GM19043 (cell line): ENCODE measurements around the gene PPP2R2B.

ENCODE experiments used
- ATAC-seq: cut with Tn5 transposase; IDR thresholded peaks from one replicate; pipeline ENCODE4 v1.9.1; 2021; ENCODE audit warnings: low read depth; ENCODE audit not compliant: unreplicated experiment

PPP2R2B gene

DNA sequence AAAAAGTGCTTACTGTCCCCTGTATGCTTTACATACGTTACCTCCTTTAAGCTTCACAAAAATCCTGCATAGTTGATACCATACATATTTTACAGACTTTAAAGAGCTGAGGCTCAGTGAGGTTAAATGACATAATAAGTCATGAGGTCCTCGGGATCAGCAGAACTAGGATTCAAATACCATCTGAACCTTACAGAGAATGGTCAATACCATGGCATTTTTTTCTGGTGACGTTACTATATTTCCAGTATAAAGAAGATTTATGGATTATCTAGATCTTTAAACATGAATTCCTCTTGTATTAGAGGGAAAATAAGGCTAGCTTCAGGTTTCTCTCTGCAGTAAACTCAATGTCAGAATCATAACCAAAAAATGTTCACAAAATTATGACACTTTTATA lies 208.9 kb downstream of the PPP2R2B start:
- ATAC-seq: no peak

DNA sequence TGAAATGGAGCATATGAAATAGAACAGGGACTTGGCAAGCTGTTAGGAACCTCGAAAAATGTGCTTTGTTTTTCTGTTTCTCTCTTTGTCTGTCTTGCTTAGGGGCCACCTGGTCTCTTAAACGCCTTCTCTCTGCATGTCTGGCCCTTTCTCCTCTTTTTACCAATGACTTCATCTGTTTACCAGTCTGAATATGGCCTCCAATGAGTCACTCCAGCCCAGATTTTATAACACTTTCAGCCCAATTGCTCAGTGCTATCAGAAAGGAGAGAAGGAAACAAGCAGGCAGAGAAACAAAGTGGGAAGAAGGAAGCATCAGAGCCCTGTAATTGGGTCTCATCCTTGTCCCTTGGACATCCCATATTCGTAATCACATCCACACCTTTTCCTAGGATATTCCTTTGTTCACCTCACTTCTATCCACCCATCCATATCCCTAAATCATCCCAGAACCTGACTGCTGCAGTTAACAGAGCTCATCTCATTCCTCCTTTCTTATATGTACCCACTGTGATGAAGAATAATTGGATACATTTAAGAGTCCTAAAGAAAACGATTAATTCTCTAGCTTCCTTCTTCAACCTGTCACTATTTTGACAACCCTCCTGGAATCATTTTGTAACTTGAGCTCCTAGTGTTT lies 210.8 kb downstream of the PPP2R2B start:
- ATAC-seq: no peak

DNA sequence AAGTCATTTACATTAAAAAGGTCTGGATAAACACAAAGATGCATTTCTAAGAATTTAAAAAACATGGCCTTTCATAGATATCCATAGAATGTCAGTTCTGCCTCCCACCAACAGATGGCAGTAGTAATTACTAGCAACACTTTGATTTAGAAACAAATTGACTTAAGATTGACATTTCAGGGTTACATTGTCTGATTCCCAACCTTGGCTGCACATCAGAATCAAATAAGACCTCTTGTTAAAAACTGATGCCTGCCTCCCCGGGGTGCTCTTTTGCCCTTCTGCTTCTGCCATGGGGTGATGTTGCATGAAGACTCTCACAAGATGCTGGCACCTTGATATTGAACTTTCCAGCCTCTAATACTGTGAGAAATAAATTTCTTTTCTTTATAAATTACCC lies 216.3 kb downstream of the PPP2R2B start:
- no peak for ATAC-seq

DNA sequence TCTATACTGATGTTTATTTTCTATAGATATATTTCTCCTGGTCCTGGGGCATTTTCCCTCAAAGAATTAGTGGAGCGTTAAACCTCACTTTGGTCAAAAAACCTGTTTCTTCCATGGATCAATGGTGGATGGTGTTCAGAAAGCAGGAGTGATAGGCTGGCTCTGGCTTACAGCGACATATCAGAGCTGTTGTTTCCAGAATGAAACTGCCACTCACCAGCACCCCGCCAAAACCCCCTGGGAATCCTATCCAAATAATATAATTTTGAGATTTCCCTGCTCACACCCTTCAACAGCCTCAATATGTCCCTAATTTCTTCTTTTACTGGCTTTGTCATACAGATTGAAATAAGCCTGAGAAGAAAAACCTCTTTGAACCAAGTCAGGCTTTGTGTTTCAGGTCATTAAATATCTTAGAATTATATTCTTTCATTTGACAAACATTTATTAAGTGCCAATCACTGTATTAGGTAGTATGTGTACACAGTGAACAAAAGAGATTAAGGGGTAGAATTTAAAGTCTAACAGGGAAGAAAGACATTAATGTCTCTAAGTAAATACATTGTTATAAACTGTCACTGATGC lies 218.1 kb downstream of the PPP2R2B start:
- no peak for ATAC-seq

DNA sequence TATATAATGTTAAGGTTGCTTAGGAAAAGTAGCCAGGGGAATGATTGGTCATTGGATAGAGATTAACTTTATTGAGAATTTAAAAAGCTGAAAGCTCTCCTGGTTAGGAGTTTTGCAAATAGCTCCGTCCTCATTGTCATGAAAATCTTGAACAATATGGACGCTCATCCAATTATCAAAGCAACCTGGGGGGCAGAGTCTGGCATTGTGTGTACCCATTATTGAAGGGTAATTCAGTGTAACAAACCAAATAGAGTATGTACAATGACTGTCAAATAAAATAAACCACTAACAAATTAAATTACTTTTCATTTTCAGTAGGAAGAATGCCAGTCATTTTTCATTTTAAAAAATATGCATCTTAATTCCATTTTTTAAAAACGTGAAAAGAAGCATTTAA lies 218.6 kb downstream of the PPP2R2B start:
- ATAC-seq: no peak

DNA sequence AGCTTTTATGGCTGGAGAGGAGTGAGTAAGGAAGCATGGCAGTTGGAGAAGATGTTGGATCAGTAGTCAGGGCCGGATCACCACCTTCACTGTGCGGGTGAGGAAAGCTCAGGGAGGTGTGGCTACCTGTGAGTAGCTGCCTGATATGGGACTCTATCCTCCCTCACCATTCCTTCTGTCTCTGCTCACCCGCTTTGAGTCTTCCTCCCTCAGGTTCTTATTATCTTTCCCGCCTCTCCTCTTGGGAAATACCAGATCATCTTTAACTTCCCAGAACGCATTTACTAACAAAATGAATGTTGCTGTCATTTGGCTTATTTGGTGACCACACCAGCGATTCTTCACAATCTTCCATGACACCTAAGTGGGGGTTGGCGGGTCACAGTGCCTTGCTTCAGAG lies 221.9 kb downstream of the PPP2R2B start:
- ATAC-seq: no peak

DNA sequence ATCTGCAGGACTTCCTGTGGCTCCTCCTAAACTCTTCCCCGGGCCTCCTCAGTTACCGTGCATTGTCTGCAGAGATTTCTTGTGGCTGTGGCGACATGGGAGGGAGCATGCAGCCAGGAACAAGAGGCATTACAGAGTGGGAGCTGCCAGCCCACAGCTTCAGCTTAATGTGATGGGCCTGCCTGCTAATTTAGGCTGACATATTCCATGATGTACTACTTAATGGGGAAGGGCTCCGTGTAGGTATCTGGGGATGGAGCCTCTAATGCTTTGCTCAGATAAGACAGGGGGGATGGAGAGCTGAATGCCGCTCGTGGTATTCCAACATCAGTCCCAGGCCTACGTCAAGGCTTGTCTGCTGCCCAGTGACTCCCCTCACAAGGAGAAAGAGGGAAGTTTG lies 225.0 kb downstream of the PPP2R2B start:
- no peak for ATAC-seq

DNA sequence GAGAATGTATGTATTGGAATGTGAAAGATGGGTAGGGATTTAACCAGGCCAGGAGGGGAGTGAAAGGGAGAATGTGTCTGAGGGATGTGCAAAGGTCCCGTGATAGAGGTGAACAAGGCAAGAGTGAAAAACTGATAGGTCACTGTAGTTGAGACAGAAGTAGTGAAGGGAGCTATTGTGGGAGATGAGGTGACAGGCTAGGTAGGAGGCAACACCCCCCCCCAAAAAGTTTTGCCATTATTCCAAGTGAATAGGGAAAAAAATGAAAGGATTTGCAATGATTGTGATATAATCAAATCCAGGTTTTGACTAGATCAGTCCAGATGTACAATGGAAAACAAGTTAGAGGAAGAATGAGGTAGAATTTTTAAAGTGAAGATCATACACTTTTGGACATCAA lies 226.0 kb downstream of the PPP2R2B start:
- no peak for ATAC-seq

DNA sequence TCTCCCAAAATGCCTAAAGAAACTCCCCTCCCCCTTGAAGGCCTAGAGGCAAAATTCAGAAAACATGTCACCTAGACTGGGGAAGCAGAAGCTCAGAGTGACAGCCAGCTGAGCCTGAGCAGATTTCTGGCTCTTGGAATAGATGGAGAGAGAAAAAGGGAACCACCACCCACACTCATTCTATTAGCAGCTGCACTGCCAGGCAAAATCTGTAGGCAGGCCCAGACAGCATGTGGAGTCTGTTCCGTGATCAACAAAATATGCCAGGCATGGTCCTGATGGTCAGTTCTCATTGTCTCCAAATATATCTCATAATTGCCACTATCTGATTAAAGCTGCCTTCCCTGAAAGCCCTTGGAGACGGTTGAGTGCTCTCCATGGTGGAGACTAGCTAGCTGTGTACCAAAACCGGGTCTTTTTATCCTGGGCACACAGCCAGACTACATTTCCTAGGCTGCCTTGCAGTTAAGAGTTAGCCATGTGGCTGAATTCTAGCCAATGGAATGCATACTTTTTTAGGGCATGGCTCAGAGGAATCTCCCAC lies 230.8 kb downstream of the PPP2R2B start:
- ATAC-seq: no peak

DNA sequence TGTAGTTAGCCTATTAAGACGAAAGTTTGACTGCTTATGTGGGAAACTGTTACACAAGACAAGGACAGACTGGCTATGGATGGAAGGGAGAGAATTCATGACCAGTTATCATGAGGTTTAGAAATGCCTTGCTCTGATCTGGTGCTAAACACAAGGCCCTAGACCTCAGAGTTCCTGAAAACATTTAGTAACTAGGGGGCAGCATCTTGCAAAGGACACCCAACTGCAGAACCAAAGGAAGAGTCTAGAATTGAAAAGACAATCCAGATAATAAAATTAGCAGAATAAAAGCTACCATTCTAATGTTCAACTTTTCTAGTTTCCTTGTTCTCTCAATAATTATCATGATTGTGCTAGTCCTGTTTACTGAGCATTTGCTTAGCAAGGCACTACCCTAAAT lies 232.1 kb downstream of the PPP2R2B start:
- ATAC-seq: no peak

DNA sequence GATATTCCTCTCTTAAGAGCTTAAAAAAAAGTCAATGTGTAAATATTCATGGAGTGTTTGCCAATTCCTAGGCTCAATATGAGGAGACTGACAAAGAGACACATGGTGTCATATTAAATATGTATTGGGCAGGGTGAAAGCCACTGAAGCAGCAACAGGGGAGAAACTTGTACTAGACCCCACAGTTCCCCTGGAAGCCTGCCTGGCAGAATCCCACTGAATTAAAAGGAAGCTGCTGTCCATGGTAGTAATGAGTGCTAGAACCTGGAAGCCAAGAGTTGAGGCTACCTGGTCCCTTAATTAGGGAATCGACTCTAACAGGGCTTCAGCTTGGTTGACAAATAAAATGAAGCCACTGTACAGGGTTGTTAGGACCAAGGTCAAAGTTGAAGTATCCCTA lies 233.2 kb downstream of the PPP2R2B start:
- ATAC-seq: no peak

DNA sequence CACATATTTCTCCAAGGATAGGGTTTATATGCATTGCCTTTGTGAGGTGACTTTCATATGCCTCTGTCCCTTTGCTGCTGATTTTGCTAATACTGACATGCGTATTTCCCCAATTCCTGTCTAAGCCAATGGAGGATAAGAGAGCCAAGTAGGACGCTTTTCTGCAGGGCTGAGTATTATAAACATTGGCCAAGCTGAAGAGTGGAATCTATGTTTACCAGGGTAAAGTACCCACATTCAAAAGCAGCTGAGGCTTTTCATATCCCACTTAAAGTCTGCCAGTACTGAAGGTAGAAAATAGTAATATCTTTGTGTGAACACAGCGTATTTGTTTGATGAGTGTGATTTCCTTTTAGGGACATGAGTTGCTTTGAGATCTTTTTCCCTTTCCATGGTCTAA lies 233.7 kb downstream of the PPP2R2B start:
- ATAC-seq: no peak

DNA sequence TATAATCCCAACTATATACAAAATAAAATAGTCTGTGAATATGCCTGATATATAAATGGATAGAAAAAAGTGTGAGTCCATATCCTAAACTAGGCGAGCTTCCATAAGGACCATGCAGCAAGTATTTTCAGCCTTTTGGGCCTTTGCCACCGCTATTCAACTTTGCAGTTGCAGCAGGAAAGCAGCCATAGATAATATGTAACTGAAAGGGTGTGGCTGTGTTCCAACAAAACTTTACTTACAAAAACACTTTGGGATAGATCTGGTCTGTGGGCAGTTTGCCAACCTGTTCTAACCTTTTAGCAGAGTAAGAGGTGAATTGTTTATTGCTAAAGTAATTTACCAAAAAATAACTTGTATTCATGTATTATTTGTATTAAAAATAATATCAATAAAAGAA lies 234.8 kb downstream of the PPP2R2B start:
- no peak for ATAC-seq

DNA sequence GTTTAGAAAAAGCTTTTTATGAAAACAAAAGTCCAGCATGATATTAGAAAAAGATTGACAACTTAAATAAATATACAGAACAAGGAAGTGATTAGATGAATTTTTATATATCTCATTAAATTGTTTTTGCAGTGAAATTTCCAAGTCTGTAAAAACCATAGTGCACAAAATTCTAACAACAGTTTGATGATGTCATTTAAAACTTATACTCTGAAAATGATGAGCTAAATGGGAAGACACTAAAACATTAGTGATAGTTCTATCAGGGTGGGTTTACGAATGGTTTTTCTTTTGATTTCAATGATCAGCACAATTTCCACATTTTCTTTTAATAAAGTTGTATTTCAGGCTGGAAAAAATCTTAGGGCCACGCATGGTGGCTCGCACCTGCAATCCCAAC lies 236.1 kb downstream of the PPP2R2B start:
- ATAC-seq: no peak

DNA sequence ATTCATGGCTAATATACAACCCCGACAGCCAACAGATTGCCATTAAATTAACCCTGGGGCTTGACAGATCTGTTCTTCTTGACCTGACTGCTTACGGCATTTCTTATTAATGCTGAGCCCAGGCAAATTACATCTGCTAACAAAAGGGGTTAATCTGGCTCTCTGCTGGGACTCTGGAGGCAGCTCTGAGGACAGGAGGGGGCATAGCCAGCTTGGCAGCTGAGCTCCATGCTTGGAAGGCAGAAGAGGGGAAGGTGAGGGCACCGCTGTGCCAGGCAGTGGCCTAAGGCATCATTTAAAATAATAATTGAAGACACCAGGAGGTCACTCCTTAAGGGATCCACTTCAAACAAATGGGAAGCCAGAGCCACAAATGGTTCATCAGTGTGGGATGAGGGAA lies 236.6 kb downstream of the PPP2R2B start:
- no peak for ATAC-seq

DNA sequence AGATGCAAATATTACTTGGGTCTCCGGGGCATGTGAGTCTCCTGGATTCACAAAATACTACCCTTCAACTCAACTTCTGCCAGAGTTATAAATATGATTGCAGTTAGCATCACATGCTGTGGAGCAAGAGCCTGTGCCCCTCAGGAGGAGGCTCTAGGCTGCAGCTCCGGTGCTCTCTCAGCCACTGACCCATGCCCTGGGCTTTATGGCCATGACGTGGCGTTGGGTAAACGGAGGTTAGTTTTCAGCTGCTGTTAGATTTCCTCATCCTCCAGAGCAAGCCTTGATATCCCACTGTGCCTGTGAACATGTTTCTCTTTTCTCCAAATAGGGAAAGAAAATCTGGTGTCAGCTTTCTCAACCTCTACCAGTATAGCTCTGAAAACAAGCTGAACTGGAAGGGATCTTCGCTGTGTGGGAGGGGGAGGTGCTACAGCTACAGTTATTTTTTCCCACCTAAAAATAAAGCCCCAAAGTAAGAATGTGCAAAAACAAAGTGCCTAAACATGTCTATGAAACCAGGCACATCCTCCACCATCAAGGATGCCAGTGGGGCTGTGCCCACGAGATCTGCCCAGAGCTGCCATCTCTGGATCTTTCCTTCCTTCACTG lies 238.2 kb downstream of the PPP2R2B start:
- no peak for ATAC-seq

DNA sequence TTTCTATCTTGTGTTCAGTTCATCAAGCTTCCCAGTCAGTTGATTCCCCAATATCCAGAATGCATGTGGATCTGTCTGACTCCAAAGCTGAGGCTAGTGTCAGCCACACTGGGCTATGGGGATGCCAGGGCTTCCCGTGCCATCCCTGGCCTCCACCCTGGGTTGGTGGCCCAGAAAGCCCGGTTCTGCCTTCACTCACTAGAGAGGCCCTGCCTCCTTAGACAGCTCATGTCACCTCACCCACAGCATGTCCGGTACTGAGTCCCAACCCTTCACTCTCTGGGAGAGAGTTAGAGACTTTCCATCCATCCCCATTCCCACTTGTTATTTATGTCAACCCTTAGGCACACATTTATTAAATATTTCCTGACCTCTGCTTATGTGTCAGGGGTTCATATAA lies 243.1 kb downstream of the PPP2R2B start:
- ATAC-seq: no peak

DNA sequence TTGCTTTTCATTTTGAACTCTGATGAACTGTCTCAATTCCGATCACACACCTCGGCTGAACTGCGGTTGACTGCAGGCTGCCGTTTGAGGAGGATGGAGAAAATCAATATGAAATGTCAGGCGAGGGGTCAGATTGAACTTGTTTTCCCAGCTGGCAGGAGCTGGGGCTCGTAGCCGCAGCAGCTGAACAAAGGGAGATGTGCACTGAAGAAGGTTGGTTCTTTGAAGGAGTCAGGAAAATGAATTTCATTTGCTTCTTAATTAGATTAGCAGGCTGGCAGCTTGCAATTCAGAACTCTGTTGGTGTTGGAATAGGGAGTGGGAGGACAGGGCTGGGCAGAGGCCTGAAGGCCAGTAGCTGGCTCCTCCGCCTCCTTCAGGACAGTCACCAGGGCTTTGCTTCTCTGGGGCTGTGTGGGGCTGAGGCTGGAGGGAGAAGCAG lies 245.2 kb downstream of the PPP2R2B start:
- no peak for ATAC-seq

DNA sequence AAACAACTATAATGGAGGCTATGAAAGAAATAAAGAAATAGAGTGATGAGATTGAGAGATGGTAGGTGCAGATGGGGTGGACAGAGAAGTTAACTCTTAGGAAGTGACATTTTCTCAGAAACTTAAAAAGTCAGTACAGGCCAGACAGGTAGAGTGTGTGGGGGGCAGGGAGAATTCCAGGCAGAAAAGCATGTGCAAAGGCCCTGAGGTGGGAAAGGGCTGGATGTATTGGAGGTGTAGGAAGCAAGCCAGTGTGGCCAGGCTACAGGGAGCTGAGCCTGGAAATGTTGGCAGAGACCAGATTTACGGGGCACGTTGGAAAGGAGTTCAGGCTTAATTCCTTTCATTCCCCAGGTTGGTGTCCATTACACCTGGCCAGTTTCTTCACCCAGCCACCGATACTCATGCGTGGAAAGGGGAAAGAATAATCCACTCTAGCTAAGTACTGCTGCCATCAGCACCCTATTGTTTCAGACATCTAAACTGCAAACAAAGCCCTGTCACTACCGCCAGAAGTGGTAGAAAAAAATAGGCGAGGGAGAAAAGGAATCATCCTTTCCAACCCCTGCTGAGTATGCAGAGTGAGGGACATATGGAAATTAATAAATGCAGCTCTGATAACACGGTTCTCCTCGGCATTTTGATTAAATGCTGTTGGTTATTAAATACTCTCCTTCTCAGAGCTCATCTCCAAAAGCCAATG lies 245.8 kb downstream of the PPP2R2B start:
- no peak for ATAC-seq

DNA sequence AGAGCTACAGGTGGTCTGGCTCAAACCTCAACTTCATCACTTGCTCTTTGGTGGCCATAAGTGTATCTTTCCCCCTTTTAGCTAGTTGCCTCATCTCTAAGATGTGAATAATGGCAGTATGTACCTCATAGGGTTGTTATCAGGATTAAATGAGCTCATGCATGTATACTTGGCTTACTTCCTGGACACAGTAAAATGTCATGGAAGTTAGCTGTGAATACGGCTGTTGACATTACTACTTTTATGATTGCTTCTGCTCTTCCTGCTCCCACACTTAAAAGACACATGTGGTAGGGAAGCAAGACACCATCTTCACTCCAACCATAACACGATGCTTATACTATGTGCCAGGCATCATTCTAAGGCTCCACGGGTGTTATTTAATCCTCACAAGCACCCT lies 248.1 kb downstream of the PPP2R2B start:
- no peak for ATAC-seq

DNA sequence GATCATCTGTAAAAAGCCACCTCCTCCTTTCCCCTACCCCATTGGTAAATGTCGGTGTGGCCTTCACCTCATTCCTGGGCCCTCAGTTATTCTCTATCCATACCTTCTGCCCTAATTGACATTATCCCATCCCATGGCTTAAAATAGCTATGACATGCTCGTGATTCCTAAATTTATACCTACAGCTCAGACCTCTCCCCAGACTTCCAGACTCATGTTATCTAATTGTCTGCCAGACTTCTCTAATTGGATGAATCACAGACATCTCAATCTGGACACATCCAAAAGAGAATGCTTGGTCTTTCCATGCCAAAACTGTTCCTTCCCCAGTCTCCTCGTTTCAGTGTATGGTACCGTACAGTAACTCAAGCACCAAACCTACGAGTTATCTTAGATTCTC lies 249.6 kb downstream of the PPP2R2B start:
- no peak for ATAC-seq
